ENCODE measurements around the gene ARSK.

ARSK gene

DNA sequence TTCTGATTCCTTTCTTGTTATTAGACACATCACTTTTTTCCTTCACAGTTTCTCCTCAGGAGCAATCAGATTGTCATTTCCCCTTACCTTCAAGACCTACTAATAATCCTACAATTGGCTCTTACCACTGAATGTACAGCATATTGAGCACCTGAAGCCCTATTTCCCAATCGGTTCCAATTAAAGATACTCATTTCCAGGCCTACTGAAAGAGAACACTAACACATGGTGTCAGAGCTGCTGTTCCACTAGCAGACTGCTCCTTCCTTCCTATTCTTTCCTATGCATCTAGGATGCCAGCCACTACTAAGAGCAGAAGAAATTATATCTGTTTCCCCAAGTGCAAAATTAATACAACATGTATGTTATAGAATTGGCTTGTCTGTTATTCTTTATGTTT, 34.7 kb upstream of the ARSK start:
- in situ Hi-C loops (cut with MboI; ENCODE audit: low pct_unique_long_range_greater_than_20kb, low sequenced_read_pairs, unreplicated experiment): no loop called here
- no peak for DNase-seq (ENCODE audit: low spot score)
- TF ChIP-seq CTCF (IDR thresholded peaks at IDR 0.05; ENCODE audit: extremely low read depth, insufficient read depth, missing control alignments): no peak

GRCh38 chr5:95524423-95524822, 30.5 kb upstream of the ARSK start:
- in situ Hi-C loops (cut with MboI; ENCODE audit: low pct_unique_long_range_greater_than_20kb, low sequenced_read_pairs, unreplicated experiment): no loop called here
- no peak for TF ChIP-seq CTCF (IDR thresholded peaks at IDR 0.05; ENCODE audit: extremely low read depth, insufficient read depth, missing control alignments)
- no peak for DNase-seq (ENCODE audit: low spot score)

- no peak for TF ChIP-seq CTCF (IDR thresholded peaks at IDR 0.05; ENCODE audit: extremely low read depth, insufficient read depth, missing control alignments)
- DNase-seq (ENCODE audit: low spot score): no peak
- in situ Hi-C loops (cut with MboI; ENCODE audit: low pct_unique_long_range_greater_than_20kb, low sequenced_read_pairs, unreplicated experiment): no loop called here
These were observed 28.0 kb upstream of the ARSK start for GRCh38 chr5:95526871-95527270.

GRCh38 chr5:95528565-95528964, 26.3 kb upstream of the ARSK start:
- in situ Hi-C loops (cut with MboI; ENCODE audit: low pct_unique_long_range_greater_than_20kb, low sequenced_read_pairs, unreplicated experiment): no loop called here
- no peak for DNase-seq (ENCODE audit: low spot score)
- no peak for TF ChIP-seq CTCF (IDR thresholded peaks at IDR 0.05; ENCODE audit: extremely low read depth, insufficient read depth, missing control alignments)

GRCh38 chr5:95530416-95530815, 24.5 kb upstream of the ARSK start:
- TF ChIP-seq CTCF (IDR thresholded peaks at IDR 0.05; ENCODE audit: extremely low read depth, insufficient read depth, missing control alignments): no peak
- DNase-seq (ENCODE audit: low spot score): no peak
- in situ Hi-C loops (cut with MboI; ENCODE audit: low pct_unique_long_range_greater_than_20kb, low sequenced_read_pairs, unreplicated experiment): no loop called here

- in situ Hi-C loops (cut with MboI; ENCODE audit: low pct_unique_long_range_greater_than_20kb, low sequenced_read_pairs, unreplicated experiment): no loop called here
- DNase-seq (ENCODE audit: low spot score): no peak
- TF ChIP-seq CTCF (IDR thresholded peaks at IDR 0.05; ENCODE audit: extremely low read depth, insufficient read depth, missing control alignments): no peak
These were observed 23.4 kb upstream of the ARSK start for GRCh38 chr5:95531491-95531890.

- no peak for TF ChIP-seq CTCF (IDR thresholded peaks at IDR 0.05; ENCODE audit: extremely low read depth, insufficient read depth, missing control alignments)
- no peak for DNase-seq (ENCODE audit: low spot score)
- in situ Hi-C loops (cut with MboI; ENCODE audit: low pct_unique_long_range_greater_than_20kb, low sequenced_read_pairs, unreplicated experiment): no loop called here
These were observed 22.5 kb upstream of the ARSK start for GRCh38 chr5:95532415-95532814.
